GM12891 (cell line): ENCODE measurements around the gene RNU2-1.
"Not testable (repeated sequence)": the region's sequence is repeated elsewhere in the genome, so short reads cannot be mapped to it uniquely, and the experiment has no call there.

Experiments
- POLR2A ChIP-seq: IDR thresholded peaks from 2 replicates; pipeline ENCODE4 v1.6.1; 2011; ENCODE audit warnings: low read depth, low read length, control low read depth
- POLR2AphosphoS5 ChIP-seq: IDR thresholded peaks from 2 replicates; pipeline ENCODE4 v1.6.1; 2011; ENCODE audit warnings: low read depth, low read length, control low read depth
- SPI1 ChIP-seq: IDR thresholded peaks from 2 replicates; pipeline ENCODE4 v1.6.1; 2011; ENCODE audit warnings: low read depth, low read length, control low read depth
- TAF1 ChIP-seq: IDR thresholded peaks from 2 replicates; pipeline ENCODE4 v1.6.1; 2011; ENCODE audit warnings: low read depth, low read length, control low read depth

DNA sequence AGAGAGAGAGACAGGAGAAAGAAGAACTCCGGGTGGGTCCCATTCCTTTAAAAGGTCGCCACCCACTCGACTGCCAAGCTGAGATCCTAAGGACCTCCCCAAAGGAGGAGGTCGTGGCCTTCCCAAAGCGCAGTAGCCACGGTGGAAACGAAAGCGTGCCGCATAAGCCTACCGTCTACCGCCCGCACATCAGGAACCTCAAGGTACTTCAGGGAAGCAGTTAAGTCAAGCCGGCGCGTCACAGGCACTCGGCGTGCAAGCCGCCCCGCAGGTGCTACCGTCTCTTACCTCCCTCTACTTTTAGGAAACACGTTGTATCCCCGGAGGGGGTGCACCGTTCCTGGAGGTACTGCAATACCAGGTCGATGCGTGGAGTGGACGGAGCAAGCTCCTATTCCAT is 5.8 kb upstream of the RNU2-1 start:
- TF ChIP-seq POLR2A, POLR2AphosphoS5, SPI1, TAF1: not testable (repeated sequence)
